Stimulated activated naive CD4-positive, alpha-beta T cell treated with Interleukin-2 at 50 U/mL for 16 hours (primary cell): ENCODE measurements around the gene UFSP2.

Experiments
- DNase-seq: peaks from one replicate; lab custom pipeline; 2025; lab: John Stamatoyannopoulos, UW

The UFSP2 gene

GRCh38 chr4:185352741-185353140, 73.0 kb downstream of the UFSP2 start:
- no peak for DNase-seq

- no peak for DNase-seq
These were observed 73.6 kb downstream of the UFSP2 start for GRCh38 chr4:185352202-185352601.

GRCh38 chr4:185351691-185352090, 74.1 kb downstream of the UFSP2 start:
- no peak for DNase-seq
